NCI-H2171 (cell line): ENCODE results near the gene PP2D1.
"Not testable (repeated sequence)": the region's sequence is repeated elsewhere in the genome, so short reads cannot be mapped to it uniquely, and the experiment has no call there.

Source experiments
- DNase-seq: peaks from one replicate; lab custom pipeline; 2025; lab: John Stamatoyannopoulos, UW

Gene PP2D1

GRCh38 chr3:20039765-20040547 lies 27.9 kb upstream of the PP2D1 start, which contains the start of gene KAT2B:
TSS of gene KAT2B (plus strand) at chr3:20040446. CDS start at chr3:20040478, 32 bp downstream.
- DNase-seq, result peak; percentile 36

DNA sequence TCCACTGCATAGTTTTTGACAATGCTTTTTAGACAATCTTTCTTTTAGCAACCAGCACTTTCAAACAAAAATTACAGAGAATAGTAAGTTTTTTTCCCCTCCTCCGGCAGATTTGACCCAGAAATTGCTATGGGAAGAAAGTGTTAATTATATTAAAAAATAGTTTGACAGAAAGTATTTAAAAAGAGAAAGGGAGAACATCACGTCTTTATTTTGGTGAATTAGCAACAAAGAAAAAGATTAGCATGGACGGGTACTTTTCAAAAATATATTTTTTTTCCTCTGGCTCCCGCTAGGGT lies 27.4 kb upstream of the PP2D1 start:
- DNase-seq, result no peak

GRCh38 chr3:20038699-20039465 lies 26.8 kb upstream of the PP2D1 start:
- DNase-seq, result no peak

DNA sequence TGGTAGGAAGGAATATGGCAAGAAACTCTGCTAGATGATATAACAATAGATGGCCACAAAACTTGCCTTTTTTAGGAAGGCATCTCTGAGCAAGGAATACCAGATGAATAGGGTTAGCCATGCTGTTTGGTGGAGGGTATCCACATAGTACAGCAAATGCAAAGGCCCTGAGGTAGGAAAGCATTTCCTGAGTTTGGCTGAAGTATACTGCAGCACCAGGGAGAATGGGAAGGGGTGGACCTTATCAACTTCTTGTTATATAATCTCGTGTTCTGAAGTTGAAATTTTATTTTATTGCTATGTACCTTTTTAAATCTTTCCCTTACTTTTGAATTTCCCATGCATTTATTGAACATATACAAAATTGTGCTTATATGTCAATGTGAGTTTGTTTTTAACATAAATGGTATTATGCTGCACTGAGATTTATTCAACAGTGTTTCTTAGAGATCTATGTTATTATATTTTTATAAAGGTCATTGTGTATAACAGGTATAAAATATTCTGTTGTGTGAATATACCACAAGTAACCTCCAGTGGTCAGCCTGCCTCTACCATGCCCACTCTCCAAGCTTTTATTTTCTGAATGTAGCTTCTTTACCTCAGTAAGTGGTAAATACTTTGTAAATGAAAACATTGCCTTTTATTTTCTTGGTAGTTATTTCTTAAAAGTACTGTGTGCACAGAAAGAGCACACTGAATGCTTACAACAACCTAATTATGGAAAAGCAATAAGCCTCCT lies 25.4 kb upstream of the PP2D1 start:
- no peak for DNase-seq

GRCh38 chr3:20035019-20035418 lies 23.0 kb upstream of the PP2D1 start:
- no peak for DNase-seq

GRCh38 chr3:20031939-20032338 lies 19.9 kb upstream of the PP2D1 start:
- not testable (repeated sequence) for DNase-seq

DNA sequence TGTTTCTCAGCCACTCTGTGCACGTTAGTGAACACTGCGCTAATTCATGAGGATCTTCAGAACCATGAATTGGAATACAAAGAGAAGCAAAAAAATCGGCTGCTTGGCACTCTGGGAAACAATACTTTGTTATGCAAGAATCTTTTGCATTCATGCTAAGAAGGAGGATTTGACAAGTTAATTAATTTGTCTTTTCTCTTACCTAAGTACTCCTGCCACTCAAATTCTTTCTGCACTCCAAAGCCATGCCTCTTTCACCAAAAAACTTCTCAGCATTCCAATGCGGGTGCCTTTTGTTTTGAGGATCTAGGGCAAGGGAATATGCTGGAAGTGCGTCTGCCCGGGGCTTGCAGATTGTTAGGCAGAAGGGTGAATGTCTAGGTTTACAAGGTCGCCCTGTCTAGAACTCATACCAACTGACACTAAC lies 16.9 kb upstream of the PP2D1 start:
- no peak for DNase-seq

- no peak for DNase-seq
These were observed 15.1 kb upstream of the PP2D1 start for GRCh38 chr3:20027136-20027535.

- no peak for DNase-seq
These were observed 11.8 kb upstream of the PP2D1 start for GRCh38 chr3:20023623-20024405.

GRCh38 chr3:20022954-20023622 lies 11.0 kb upstream of the PP2D1 start:
- no peak for DNase-seq

DNA sequence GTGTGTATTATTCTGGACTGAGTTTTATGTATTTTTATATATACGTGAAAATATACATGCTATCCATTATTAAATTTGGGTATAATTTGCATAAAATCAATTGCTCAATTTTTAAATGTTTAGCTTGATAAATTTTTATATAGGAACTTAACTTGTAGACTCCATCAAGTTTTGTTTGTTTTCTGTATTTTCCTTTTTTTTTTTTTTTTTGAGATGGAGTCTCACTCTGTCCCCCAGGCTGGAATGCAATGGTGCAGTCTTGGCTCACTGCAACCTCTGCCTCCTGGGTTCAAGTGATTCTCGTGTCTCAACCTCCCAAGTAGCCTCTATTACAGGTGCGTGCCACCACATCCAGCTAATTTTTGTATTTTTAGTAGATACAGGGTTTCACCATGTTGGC lies 4.0 kb upstream of the PP2D1 start:
- not testable (repeated sequence) for DNase-seq

GRCh38 chr3:20015525-20015924 lies 3.5 kb upstream of the PP2D1 start:
- DNase-seq, result no peak

GRCh38 chr3:20013396-20013795 lies 1.3 kb upstream of the PP2D1 start:
- DNase-seq, result no peak

- DNase-seq, result no peak
These were observed 3.4 kb downstream of the PP2D1 start for GRCh38 chr3:20008646-20009045.

DNA sequence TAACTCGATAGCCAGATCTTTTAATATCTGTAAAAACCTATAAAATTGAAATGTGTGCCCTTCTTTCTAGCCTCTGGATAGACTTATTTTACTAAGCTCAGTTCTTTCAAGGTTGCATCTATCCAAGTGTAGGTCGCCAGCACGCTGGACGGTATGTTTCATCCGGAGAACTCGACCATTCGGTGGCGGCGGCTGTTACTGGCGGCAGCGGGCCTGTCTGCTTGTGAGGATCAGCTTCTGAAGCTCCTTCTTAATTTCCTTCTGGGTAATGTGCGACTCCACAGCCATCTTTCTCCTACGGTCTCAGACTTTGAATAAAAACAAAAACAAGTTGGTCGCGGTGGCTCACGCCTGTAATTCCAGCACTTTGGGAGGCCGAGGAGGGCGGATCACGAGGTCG lies 4.1 kb downstream of the PP2D1 start:
- DNase-seq, result no peak

DNA sequence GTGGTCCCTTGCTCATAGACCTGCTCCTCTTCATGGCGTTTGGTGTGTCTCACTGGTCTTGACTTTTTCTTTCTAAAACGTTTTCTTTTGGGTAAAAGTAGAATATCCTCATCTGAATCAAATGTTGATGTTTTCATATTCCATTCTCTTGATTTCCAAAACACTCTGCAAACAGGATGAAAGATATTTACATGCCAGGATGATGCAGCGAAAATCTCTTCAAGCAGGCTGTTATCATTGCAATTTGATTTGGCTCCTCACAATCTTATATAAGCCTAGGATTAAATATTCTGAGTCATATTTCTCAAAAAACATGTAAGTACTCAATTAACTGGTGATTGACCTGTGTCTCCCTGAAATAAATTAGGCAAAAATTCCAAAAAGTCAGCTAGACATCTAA lies 10.1 kb downstream of the PP2D1 start:
- no peak for DNase-seq

DNA sequence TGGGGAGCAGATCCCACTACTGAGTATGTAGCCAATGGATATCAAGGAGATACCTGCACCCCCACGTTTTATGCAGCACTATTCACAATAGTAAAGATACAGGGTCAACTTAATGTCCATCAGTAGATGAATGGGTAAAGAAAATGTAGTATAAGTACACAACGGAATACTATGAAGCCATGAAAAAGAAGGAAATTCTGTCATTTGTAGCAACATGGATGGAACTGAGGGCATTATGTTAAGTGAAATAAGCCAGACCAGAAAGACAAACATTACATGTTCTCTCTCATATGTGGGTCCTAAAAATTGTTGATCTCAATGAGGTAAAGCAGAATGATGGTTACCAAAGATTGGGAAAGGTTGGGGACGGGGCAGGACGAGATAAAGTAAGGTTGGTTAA lies 14.6 kb downstream of the PP2D1 start:
- DNase-seq, result no peak

DNA sequence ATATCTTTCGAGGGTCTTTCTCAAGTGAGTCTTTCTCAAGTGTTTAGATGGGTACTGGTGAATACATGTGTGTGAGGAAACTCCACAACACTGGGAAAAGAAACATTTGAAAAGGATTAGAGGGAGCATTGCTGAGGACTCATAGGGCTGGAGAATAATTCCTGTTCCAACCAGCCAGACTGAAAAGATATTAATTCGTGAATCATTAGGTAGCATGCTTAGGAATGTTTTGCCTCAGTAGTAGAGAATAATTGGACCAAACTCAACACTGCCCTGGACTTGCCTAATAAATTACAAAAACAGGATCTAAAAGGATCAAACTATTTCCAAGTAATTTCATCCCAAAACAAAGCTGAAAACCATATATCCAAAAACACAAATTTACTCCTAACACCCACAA lies 17.3 kb downstream of the PP2D1 start:
- no peak for DNase-seq

GRCh38 chr3:19988904-19989303 lies 23.2 kb downstream of the PP2D1 start:
- DNase-seq, result not testable (repeated sequence)

DNA sequence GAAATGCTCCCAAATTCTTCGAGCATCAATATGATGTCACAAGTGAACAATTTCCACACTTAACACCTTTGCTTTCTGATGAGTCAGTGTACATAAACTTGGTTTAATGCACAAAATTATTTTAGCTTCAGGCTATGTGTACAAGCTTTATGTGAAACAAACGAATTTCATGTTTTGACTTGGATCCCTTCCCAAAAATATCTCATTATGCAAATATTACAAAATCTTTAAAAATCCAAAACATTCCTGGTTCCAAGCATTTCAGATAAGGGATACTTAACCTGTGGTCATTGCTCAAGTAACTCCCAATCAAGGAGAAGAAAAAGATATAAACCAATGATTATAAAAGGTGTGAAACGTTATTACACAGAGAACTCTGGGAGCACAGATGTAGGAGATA lies 40.0 kb downstream of the PP2D1 start:
- no peak for DNase-seq

DNA sequence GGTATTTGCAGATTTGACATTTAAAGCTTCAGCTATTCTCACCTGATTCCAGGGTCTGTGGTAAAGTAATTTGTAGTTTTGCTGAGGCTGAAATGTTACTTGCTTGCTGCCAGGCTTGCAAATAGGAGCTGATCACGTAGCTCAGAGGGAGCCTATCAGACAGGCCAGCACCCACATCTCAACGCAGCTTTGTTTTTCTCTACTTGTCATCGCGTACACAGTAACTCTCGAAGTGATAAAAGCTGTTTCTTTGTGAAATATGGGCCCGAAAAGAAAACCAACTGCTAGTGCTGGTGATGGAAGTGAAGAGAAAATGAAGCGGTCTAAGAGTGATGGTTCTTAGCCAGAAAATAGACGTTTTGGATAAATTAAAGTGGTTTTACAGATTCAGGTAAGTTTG lies 41.7 kb downstream of the PP2D1 start:
- DNase-seq, result no peak
